Measurements from ENCODE around the gene PRKCE.

PRKCE gene

GRCh38 chr2:46126571-46126970, 475.1 kb downstream of the PRKCE start:
- no peaks in the 10 kb centered on the region for H3K27me3 Mint-ChIP-seq (ENCODE audit: low read depth)
- H3K4me3 Mint-ChIP-seq: no peak overlapping the region
- no peaks in the 10 kb centered on the region for H3K36me3 Mint-ChIP-seq (ENCODE audit: low read depth)
- H3K27ac Mint-ChIP-seq: no peak overlapping the region
- H3K4me1 Mint-ChIP-seq: no peaks in the 10 kb centered on the region
- H3K9me3 Mint-ChIP-seq: no peaks in the 10 kb centered on the region
- no peak for TF ChIP-seq CTCF (IDR thresholded peaks at IDR 0.05; ENCODE audit: unreplicated experiment in 3 of 3)

GRCh38 chr2:46127176-46127575, 475.7 kb downstream of the PRKCE start:
- Mint-ChIP-seq H3K4me1 (no peaks in the 10 kb centered on the region), H3K4me3 (no peak overlapping the region), H3K36me3 (ENCODE audit: low read depth) (no peaks in the 10 kb centered on the region), H3K9me3 (no peaks in the 10 kb centered on the region), H3K27ac (no peak overlapping the region), H3K27me3 (ENCODE audit: low read depth) (no peaks in the 10 kb centered on the region)
- no peak for TF ChIP-seq CTCF (IDR thresholded peaks at IDR 0.05; ENCODE audit: unreplicated experiment in 3 of 3)

GRCh38 chr2:46130511-46130910, 479.0 kb downstream of the PRKCE start:
- peaks cover 3% of the 10 kb centered on the region for H3K27me3 Mint-ChIP-seq (ENCODE audit: low read depth)
- H3K9me3 Mint-ChIP-seq: no peaks in the 10 kb centered on the region
- TF ChIP-seq CTCF (IDR thresholded peaks at IDR 0.05; ENCODE audit: unreplicated experiment in 3 of 3): no peak
- H3K4me3 Mint-ChIP-seq: no peak overlapping the region
- no peaks in the 10 kb centered on the region for H3K36me3 Mint-ChIP-seq (ENCODE audit: low read depth)
- no peak overlapping the region for H3K27ac Mint-ChIP-seq
- peaks cover 21% of the 10 kb centered on the region for H3K4me1 Mint-ChIP-seq

GRCh38 chr2:46132996-46133395, 481.5 kb downstream of the PRKCE start:
- peaks cover 21% of the 10 kb centered on the region for H3K4me1 Mint-ChIP-seq
- H3K4me3 Mint-ChIP-seq: no peak overlapping the region
- TF ChIP-seq CTCF (IDR thresholded peaks at IDR 0.05; ENCODE audit: unreplicated experiment in 3 of 3): no peak
- no peaks in the 10 kb centered on the region for H3K36me3 Mint-ChIP-seq (ENCODE audit: low read depth)
- H3K9me3 Mint-ChIP-seq: no peaks in the 10 kb centered on the region
- peaks cover 6% of the 10 kb centered on the region for H3K27me3 Mint-ChIP-seq (ENCODE audit: low read depth)
- H3K27ac Mint-ChIP-seq: no peak overlapping the region

GRCh38 chr2:46134531-46135227, 483.2 kb downstream of the PRKCE start:
- Mint-ChIP-seq H3K4me3 (no peak overlapping the region), H3K4me1 (peaks cover 21% of the 10 kb centered on the region), H3K27me3 (ENCODE audit: low read depth) (peaks cover 6% of the 10 kb centered on the region), H3K9me3 (no peaks in the 10 kb centered on the region), H3K27ac (peak overlapping the region; percentile 31 to 59 (median 47)), H3K36me3 (ENCODE audit: low read depth) (no peaks in the 10 kb centered on the region)
- no peak for TF ChIP-seq CTCF (IDR thresholded peaks at IDR 0.05; ENCODE audit: unreplicated experiment in 3 of 3)

- Mint-ChIP-seq H3K4me1 (peaks cover 21% of the 10 kb centered on the region), H3K27me3 (ENCODE audit: low read depth) (peaks cover 6% of the 10 kb centered on the region), H3K36me3 (ENCODE audit: low read depth) (no peaks in the 10 kb centered on the region), H3K4me3 (no peak overlapping the region), H3K9me3 (no peaks in the 10 kb centered on the region), H3K27ac (no peak overlapping the region)
- TF ChIP-seq CTCF (IDR thresholded peaks at IDR 0.05; ENCODE audit: unreplicated experiment in 3 of 3): no peak
Observed at GRCh38 chr2:46135228-46135855, 483.9 kb downstream of the PRKCE start.

Measured in nephron (organoid).